ENCODE measurements around the gene GSTT4.
"Not testable (repeated sequence)": the region's sequence is repeated elsewhere in the genome, so short reads cannot be mapped to it uniquely, and the experiment has no call there.

Gene GSTT4

GRCh38 chr22:23954193-23954990 is 50.9 kb downstream of the GSTT4 start:
- DNase-seq (ENCODE audit: low read depth in 2 of 2, low spot score in 1 of 2): not testable (repeated sequence)

DNA sequence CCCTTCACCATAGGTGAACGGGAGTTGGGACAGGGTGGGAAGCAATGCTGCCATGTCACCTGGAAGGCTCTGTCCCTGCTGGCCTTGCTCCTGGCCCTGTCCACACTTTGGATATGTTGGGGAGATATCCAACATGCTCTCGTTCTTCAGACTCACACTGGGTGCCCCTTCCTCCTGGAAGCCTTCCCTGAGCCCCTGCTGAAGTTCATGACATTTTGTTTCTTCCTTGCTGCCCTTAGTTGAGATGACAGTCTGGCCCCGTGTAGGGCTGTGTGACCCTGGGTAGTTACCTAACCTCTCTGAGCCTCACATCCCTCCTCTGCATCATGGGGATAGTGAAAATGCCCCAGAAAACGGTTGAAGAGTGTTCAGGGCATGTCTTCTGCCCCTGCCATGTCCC is 51.8 kb downstream of the GSTT4 start:
- DNase-seq (ENCODE audit: low read depth in 2 of 2, low spot score in 1 of 2): not testable (repeated sequence)

DNA sequence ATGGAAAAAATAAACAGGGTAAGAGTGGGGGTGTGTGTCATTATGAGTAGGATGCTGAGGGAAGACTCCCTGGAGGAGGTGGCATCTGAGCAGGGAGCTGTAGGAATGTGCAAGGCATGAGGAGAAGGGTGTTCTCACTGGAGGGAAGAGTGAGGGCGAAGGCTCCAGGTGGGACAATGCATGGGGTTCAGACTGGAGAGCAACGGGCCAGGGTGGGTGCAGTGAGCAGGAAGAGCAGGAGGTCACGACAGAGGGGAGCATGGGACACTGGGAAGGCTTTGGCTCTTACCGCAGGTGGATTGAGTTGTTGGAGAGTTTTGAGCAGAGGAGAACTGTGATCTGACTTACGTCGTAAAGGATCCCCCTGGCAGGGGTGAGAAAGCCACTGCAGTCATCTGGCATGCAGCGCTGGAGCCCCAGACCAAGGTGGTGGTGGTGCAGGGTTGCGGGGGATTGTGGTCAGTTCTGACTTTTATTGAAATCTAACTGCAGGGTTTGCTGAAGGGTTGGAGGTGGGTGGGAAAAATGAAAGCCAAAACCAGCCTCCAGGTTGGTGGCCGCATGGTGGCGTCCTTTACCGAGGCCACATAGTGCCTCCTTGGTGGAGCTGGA is 52.4 kb downstream of the GSTT4 start:
- not testable (repeated sequence) for DNase-seq (ENCODE audit: low read depth in 2 of 2, low spot score in 1 of 2)

DNA sequence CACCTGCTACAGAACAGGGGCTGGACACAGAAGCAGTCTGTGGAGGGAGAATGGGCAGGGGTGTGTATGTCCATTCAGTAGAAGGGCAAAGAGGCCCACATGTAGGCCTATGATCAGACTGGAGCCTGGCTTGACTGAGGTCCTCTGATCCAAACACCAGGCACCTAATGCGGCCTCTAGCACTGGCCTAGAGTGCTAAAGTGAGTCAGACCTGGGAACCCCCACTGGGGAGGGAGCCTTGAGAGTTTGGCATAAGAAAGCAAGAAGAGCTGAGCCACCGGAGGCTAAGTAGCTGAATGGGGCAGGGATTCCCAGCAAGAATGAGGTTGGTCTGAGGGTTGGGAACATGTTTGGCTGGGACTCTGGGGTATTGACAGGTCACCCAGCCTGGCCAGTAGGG is 53.9 kb downstream of the GSTT4 start:
- DNase-seq (ENCODE audit: low read depth in 2 of 2, low spot score in 1 of 2): not testable (repeated sequence)

DNA sequence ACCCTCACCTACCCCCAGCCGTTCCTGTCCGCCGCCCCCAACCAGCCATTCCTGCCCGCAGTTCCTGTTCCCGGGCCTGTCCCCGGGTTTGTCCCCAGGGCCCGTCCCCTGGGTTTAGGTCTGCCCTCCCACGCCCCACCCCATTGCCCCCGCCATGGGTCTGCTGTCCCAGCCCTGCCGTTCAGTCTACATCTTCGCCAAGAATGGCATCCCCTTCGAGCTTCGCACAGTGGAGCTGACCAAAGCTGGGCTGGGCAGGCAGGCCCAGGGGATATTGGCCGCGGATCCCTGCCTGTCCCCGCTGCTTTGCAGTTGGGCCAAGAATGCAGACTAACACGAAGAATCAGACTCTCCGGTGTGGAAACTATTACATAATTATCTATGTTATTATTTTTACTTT is 55.5 kb downstream of the GSTT4 start:
- not testable (repeated sequence) for DNase-seq (ENCODE audit: low read depth in 2 of 2, low spot score in 1 of 2)
